Stomach (tissue), 9 donors: Measurements from ENCODE around the gene OSBPL9. TPM values are rescaled to one million over a fixed set of nuclear protein-coding genes. Genes with fewer than 3 reads are reported as not detected.

ENCODE experiments used
- DNase-seq, 2 donors: peaks; one replicate each; pipeline versions ENCODE4 v3.0.0 to v3.0.0-alpha.2; 2013 to 2019
- H3K27ac ChIP-seq, 5 donors: fragments of 200-600 bp in 4 of 5; sonication (generic) in 4 of 5; one replicate each; pipeline ENCODE4 v1.5.1; 2013 to 2019; ENCODE audit warnings: mild to moderate bottlenecking in 1 of 5, moderate library complexity in 1 of 5
- H3K27me3 ChIP-seq, 3 donors: fragments of 200-600 bp; sonication (generic); one replicate each; pipeline ENCODE4 v1.5.1; 2017 to 2019; ENCODE audit warnings: mixed run types in 1 of 3
- H3K36me3 ChIP-seq, 4 donors: fragments of 200-600 bp; sonication (generic); 1 replicate in 3 of 4; 2 replicates in 1 of 4; pipeline ENCODE4 v1.5.1; 2016 to 2019
- H3K4me1 ChIP-seq, 4 donors: fragments of 200-600 bp; sonication (generic); one replicate each; pipeline ENCODE4 v1.5.1; 2016 to 2019
- H3K4me3 ChIP-seq, 4 donors: fragments of 200-600 bp; sonication (generic) in 3 of 4; one replicate each; pipeline ENCODE4 v1.5.1; 2016 to 2019; ENCODE audit warnings: mild to moderate bottlenecking in 1 of 4
- H3K9me3 ChIP-seq, 4 donors: fragments of 200-600 bp; sonication (generic); one replicate each; pipeline ENCODE4 v1.5.1; 2016 to 2019
- EP300 ChIP-seq: sonication (generic); formaldehyde crosslinking; IDR thresholded peaks from one replicate; pipeline ENCODE4 v1.6.1; 2017; ENCODE audit warnings: antibody characterized with exemption
- POLR2A ChIP-seq, 4 donors: fragments of 450-650 bp; IDR thresholded peaks; one replicate each; pipeline ENCODE4 v1.6.1; 2016; ENCODE audit warnings: antibody characterized with exemption in 4 of 4, control low read depth in 2 of 4, mild to moderate bottlenecking in 1 of 4, moderate library complexity in 1 of 4
- POLR2AphosphoS5 ChIP-seq, 3 donors: sonication (generic); formaldehyde crosslinking; IDR thresholded peaks; one replicate each; pipeline ENCODE4 v1.6.1; 2016; ENCODE audit warnings: antibody characterized with exemption in 3 of 3
- WGBS, 5 donors: extraction: QIAGEN DNeasy Blood & Tissue Kit in 3 of 5; methylation state at CpG; one replicate each; pipeline versions ENCODE4 v1.1.5 to v1.1.7; 2013 to 2018; 5-methylcytosine and 5-hydroxymethylcytosine counted together
- intact Hi-C: fragments of 100-400 bp; cut with DNase I; formaldehyde crosslinking; loops from one replicate; pipeline ENCODE4 v1.15.1; 2023; ENCODE audit warnings: low total_unique reads
- polyA plus RNA-seq, 3 donors: library from polyadenylated mRNA; stranded (reverse); fragments of 200-250 nt; gene quantifications; one replicate each; pipeline ENCODE4 v1.2.3, GENCODE V29; 2013
- total RNA-seq, 5 donors: library from RNA; depleted of rRNA; stranded (reverse); fragments of >200 nt; gene quantifications; one replicate each; pipeline versions ENCODE4 v1.1.0 to v1.2.3, GENCODE V29; 2014 to 2016
- TF ChIP-seq, protein P1 (sequence below), 7 experiments: fragments of 450-650 bp in 4 of 7; fragments of 200-600 bp in 3 of 7; sonication (generic) in 3 of 7; IDR thresholded peaks; one replicate each; pipeline ENCODE4 v1.5.1; 2016 to 2019; ENCODE audit warnings: antibody characterized with exemption in 7 of 7, control low read depth in 2 of 7, mild to moderate bottlenecking in 1 of 7
- donor health status: healthy with polysubstance abuse.
- donor health status: Bipolar disorder and iron deficiency.
- donor health status: healthy.

OSBPL9 gene
- total and polyA plus RNA-seq, 8 donors, result 29.8 to 461 (median 109) TPM

- TF ChIP-seq EP300, result no peak
- no peak for TF ChIP-seq POLR2A (IDR thresholded peaks at IDR 0.05)
- TF ChIP-seq POLR2AphosphoS5 (IDR thresholded peaks at IDR 0.05), result peak in 2 of 3 donors; percentile 19 to 26
- intact Hi-C loops, result no loop called here
- WGBS, 5 donors, result 48 to 62% (median 51%) methylated on average over 3 of the region's 3 CpGs
- H3K9me3 ChIP-seq, result no peaks in the 10 kb centered on the region
- DNase-seq, result peak in 1 of 2 donors; percentile 51
- no peaks in the 10 kb centered on the region for H3K27me3 ChIP-seq
- no peak overlapping the region for H3K4me3 ChIP-seq
- peaks cover 0 to 6% (median under 1%) of the 10 kb centered on the region in 4 donors for H3K36me3 ChIP-seq
- peak overlapping the region in 4 of 5 donors; percentile 0 to 53 (median 2) for H3K27ac ChIP-seq
- peaks cover 12 to 49% (median 26%) of the 10 kb centered on the region in 4 donors for H3K4me1 ChIP-seq
Measured at GRCh38 chr1:51661081-51661518, 44.2 kb downstream of the OSBPL9 start.

GRCh38 chr1:51663105-51663504 is 46.2 kb downstream of the OSBPL9 start:
- H3K9me3 ChIP-seq, result no peaks in the 10 kb centered on the region
- H3K36me3 ChIP-seq, result no peaks in the 10 kb centered on the region
- intact Hi-C loops, result no loop called here
- TF ChIP-seq EP300 (no peak), POLR2AphosphoS5 (IDR thresholded peaks at IDR 0.05) (no peak), POLR2A (IDR thresholded peaks at IDR 0.05) (no peak)
- TF ChIP-seq, protein P1, sequence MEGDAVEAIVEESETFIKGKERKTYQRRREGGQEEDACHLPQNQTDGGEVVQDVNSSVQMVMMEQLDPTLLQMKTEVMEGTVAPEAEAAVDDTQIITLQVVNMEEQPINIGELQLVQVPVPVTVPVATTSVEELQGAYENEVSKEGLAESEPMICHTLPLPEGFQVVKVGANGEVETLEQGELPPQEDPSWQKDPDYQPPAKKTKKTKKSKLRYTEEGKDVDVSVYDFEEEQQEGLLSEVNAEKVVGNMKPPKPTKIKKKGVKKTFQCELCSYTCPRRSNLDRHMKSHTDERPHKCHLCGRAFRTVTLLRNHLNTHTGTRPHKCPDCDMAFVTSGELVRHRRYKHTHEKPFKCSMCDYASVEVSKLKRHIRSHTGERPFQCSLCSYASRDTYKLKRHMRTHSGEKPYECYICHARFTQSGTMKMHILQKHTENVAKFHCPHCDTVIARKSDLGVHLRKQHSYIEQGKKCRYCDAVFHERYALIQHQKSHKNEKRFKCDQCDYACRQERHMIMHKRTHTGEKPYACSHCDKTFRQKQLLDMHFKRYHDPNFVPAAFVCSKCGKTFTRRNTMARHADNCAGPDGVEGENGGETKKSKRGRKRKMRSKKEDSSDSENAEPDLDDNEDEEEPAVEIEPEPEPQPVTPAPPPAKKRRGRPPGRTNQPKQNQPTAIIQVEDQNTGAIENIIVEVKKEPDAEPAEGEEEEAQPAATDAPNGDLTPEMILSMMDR (IDR thresholded peaks at IDR 0.05), result no peak
- no peak for DNase-seq
- no peak overlapping the region for H3K4me3 ChIP-seq
- 47 to 75% (median 54%) methylated on average over 1 of the region's 1 CpG for WGBS, 5 donors
- H3K27ac ChIP-seq, result no peak overlapping the region
- H3K4me1 ChIP-seq, result peaks cover 12 to 68% (median 34%) of the 10 kb centered on the region in 4 donors
- H3K27me3 ChIP-seq, result no peaks in the 10 kb centered on the region

GRCh38 chr1:51663721-51664120 is 46.8 kb downstream of the OSBPL9 start:
- TF ChIP-seq POLR2A (IDR thresholded peaks at IDR 0.05) (no peak), POLR2AphosphoS5 (IDR thresholded peaks at IDR 0.05) (no peak), EP300 (no peak)
- TF ChIP-seq, protein P1 (IDR thresholded peaks at IDR 0.05), result no peak
- 80 to 93% (median 89%) methylated on average over 2 of the region's 2 CpGs for WGBS, 5 donors
- Histone ChIP-seq H3K27ac (no peak overlapping the region), H3K4me1 (peaks cover 12 to 74% (median 37%) of the 10 kb centered on the region in 4 donors), H3K4me3 (no peak overlapping the region), H3K36me3 (no peaks in the 10 kb centered on the region), H3K9me3 (no peaks in the 10 kb centered on the region), H3K27me3 (no peaks in the 10 kb centered on the region)
- no peak for DNase-seq
- intact Hi-C loops, result no loop called here

- Histone ChIP-seq H3K9me3 (no peaks in the 10 kb centered on the region), H3K36me3 (no peaks in the 10 kb centered on the region), H3K27ac (no peak overlapping the region), H3K4me3 (no peak overlapping the region), H3K27me3 (no peaks in the 10 kb centered on the region), H3K4me1 (peaks cover 15 to 83% (median 45%) of the 10 kb centered on the region in 4 donors)
- 68 to 86% (median 79%) methylated on average over 6 of the region's 6 CpGs for WGBS, 5 donors
- no peak for DNase-seq
- intact Hi-C loops, result no loop called here
- TF ChIP-seq EP300 (no peak), POLR2A (IDR thresholded peaks at IDR 0.05) (no peak), POLR2AphosphoS5 (IDR thresholded peaks at IDR 0.05) (no peak)
- TF ChIP-seq, protein P1 (IDR thresholded peaks at IDR 0.05), result no peak
Measured at GRCh38 chr1:51664421-51665240, 47.7 kb downstream of the OSBPL9 start.
